K562 (cell line): ENCODE measurements around the gene HSD17B13. TPM values are rescaled to one million over a fixed set of nuclear protein-coding genes. Genes with fewer than 3 reads are reported as not detected.

Source experiments
- ATAC-seq: fragments of 200-7000 bp; cut with Tn5 transposase; 3 replicates; pipeline ENCODE4 v1.9.1; 2020; ENCODE audit warnings: moderate library complexity
- Bru-seq: library from RNA; stranded (reverse); fragments of 400-500 nt; gene quantifications from one replicate; lab custom pipeline; 2021; lab: Mats Ljungman, UMichigan
- BruChase-seq, 2 experiments: library from RNA; stranded (reverse); fragments of 400-500 nt; gene quantifications; one replicate each; lab custom pipeline; 2021; lab: Mats Ljungman, UMichigan
- BruUV-seq: library from RNA; stranded (reverse); fragments of 400-500 nt; replicated peaks from 2 replicates; lab custom pipeline; 2021; lab: Mats Ljungman, UMichigan
- CTCF ChIA-PET: fragments of 300-600 bp; formaldehyde crosslinking; extraction: SDS; loops from one replicate; lab custom pipeline; 2021; ENCODE audit warnings: low intra/inter-chr PET ratio; lab: Yijun Ruan, JAX
- POLR2A ChIA-PET: fragments of 300-600, 350-650 bp; sonication (Branson Sonifier 250); formaldehyde crosslinking; extraction: SDS; loops from one replicate; lab custom pipeline; 2021; ENCODE audit warnings: antibody characterized with exemption, inconsistent platforms; lab: Yijun Ruan, JAX
- DNase-seq, 4 experiments: peaks; one replicate each; pipeline versions ENCODE4 v3.0.0 to v3.0.0-alpha.2; 2011 to 2018; ENCODE audit warnings: low spot score in 3 of 4, mixed read lengths in 3 of 4; ENCODE audit errors: extremely low read depth in 1 of 4
- FAIRE-seq: peaks from 2 replicates; lab custom pipeline; 2011; peaks lifted over from hg19 to GRCh38; lab: Jason Lieb, UNC
- H2AFZ ChIP-seq: 2 replicates; pipeline ENCODE4 v1.6.0; 2011; ENCODE audit warnings: low read depth, low read length, control low read depth, inconsistent platforms
- H3K27ac ChIP-seq: fragments of 200-600 bp; 3 replicates; pipeline ENCODE4 v1.8.0; 2011; ENCODE audit warnings: low read depth, mild to moderate bottlenecking, control low read depth, inconsistent platforms, low read length, moderate library complexity, mixed read lengths; ENCODE audit errors: extremely low read depth
- H3K27me3 ChIP-seq, 2 experiments: fragments of 300-600 bp in 1 of 2; 2 replicates in 1 of 2; 3 replicates in 1 of 2; pipeline versions ENCODE4 v1.6.0 to v1.8.0; 2011; ENCODE audit warnings: inconsistent platforms in 2 of 2, low read length in 2 of 2, mild to moderate bottlenecking in 1 of 2, mixed read lengths in 1 of 2, moderate library complexity in 1 of 2; ENCODE audit not compliant: control insufficient read depth in 2 of 2, insufficient read depth in 2 of 2
- H3K36me3 ChIP-seq: fragments of 300-600 bp; 3 replicates; pipeline ENCODE4 v1.8.0; 2011; ENCODE audit warnings: mild to moderate bottlenecking, low read length, inconsistent platforms; ENCODE audit not compliant: control insufficient read depth, insufficient read depth
- H3K4me1 ChIP-seq, 2 experiments: fragments of 200-600 bp in 1 of 2; replicated peaks in 1 of 2; 2 replicates in 1 of 2; 3 replicates in 1 of 2; pipeline versions ENCODE4 v1.5.1 to v1.8.0; 2011; ENCODE audit warnings: inconsistent platforms in 2 of 2, low read length in 2 of 2, mild to moderate bottlenecking in 1 of 2, mixed read lengths in 1 of 2, moderate library complexity in 1 of 2; ENCODE audit not compliant: control insufficient read depth in 2 of 2, insufficient read depth in 2 of 2
- H3K4me2 ChIP-seq: 2 replicates; pipeline ENCODE4 v1.6.1; 2011; ENCODE audit warnings: low read length, control low read depth, inconsistent platforms, mixed read lengths; ENCODE audit not compliant: insufficient read depth
- H3K4me3 ChIP-seq: fragments of 200-600 bp; sonication (generic), shearing (Covaris generic); 2 replicates; pipeline ENCODE4 v1.5.1; 2016; ENCODE audit warnings: control low read depth, inconsistent platforms
- H3K79me2 ChIP-seq: fragments of 200-600 bp; 3 replicates; pipeline ENCODE4 v1.8.0; 2011; ENCODE audit warnings: low read length, inconsistent platforms; ENCODE audit not compliant: control insufficient read depth, insufficient read depth
- H3K9ac ChIP-seq, 2 experiments: 2 replicates each; pipeline versions ENCODE4 v1.6.0 to v1.6.1; 2011; ENCODE audit warnings: low read depth in 2 of 2, low read length in 2 of 2, control low read depth in 1 of 2, inconsistent platforms in 1 of 2, mild to moderate bottlenecking in 1 of 2, mixed read lengths in 1 of 2; ENCODE audit not compliant: insufficient read depth in 1 of 2
- H3K9me1 ChIP-seq: one replicate; pipeline ENCODE4 v1.6.0; 2011; ENCODE audit warnings: inconsistent platforms, mild to moderate bottlenecking, low read length, moderate library complexity; ENCODE audit not compliant: control insufficient read depth, insufficient read depth
- H3K9me3 ChIP-seq: replicated peaks from 2 replicates; pipeline ENCODE4 v1.5.1; 2011; ENCODE audit warnings: low read depth, low read length, inconsistent platforms; ENCODE audit not compliant: control insufficient read depth, insufficient read depth
- H4K20me1 ChIP-seq: replicated peaks from 2 replicates; pipeline ENCODE4 v1.6.1; 2011; ENCODE audit warnings: low read length, inconsistent platforms, mixed read lengths; ENCODE audit not compliant: control insufficient read depth, insufficient read depth
- CBX5 ChIP-seq: IDR thresholded peaks from 2 replicates; pipeline ENCODE4 v1.6.1; 2014; ENCODE audit warnings: low read depth, borderline replicate concordance
- CHD1 ChIP-seq: fragments of 200-600 bp; sonication (generic); IDR thresholded peaks from one replicate; pipeline ENCODE4 v1.6.1; 2012; ENCODE audit warnings: mild to moderate bottlenecking, moderate library complexity, low read length, inconsistent platforms
- PHF20 ChIP-seq: fragments of 450-650 bp; IDR thresholded peaks from 2 replicates; pipeline ENCODE4 v1.6.1; 2018; ENCODE audit not compliant: partially characterized antibody
- THRB ChIP-seq: fragments of 450-650 bp; formaldehyde crosslinking; conservative IDR thresholded peaks from 2 replicates; pipeline ENCODE4 v1.4.0; 2022; ENCODE audit warnings: mild to moderate bottlenecking, missing genetic modification characterization
- WGBS: fragments of 100-300 bp; shearing (Covaris generic); methylation state at CpG from one replicate; pipeline ENCODE4 v1.1.6; 2016; ENCODE audit warnings: low coverage, mixed read lengths; ENCODE audit not compliant: insufficient coverage; ENCODE audit errors: missing lambda C conversion rate; 5-methylcytosine and 5-hydroxymethylcytosine counted together
- in situ Hi-C: fragments of 300-500 bp; cut with MboI; formaldehyde crosslinking; loops from 4 replicates; pipeline ENCODE4 v1.15.0; 2018; ENCODE audit warnings: inconsistent platforms, mixed read lengths
- intact Hi-C: fragments of 100-400 bp; cut with micrococcal nuclease; formaldehyde crosslinking; loops from 2 replicates; pipeline ENCODE4 v1.14.2; 2022
- long read RNA-seq, 3 experiments: library from polyadenylated mRNA in 2 of 3; library from RNA in 1 of 3; unstranded in 2 of 3; stranded (forward) in 1 of 3; transcript quantifications; one replicate each; pipeline ENCODE4 v2.0.0, GENCODE V29; 2019 to 2022
- polyA minus RNA-seq, 3 experiments: library from RNA; depleted of rRNA, polyadenylated mRNA; stranded (reverse); fragments of >200 nt; gene quantifications; 2 replicates each; pipeline ENCODE4 v1.2.3, GENCODE V29; 2011
- polyA plus RNA-seq, 8 experiments: library from polyadenylated mRNA; depleted of rRNA in 4 of 8; stranded (reverse) in 5 of 8; unstranded in 3 of 8; fragments of >200 nt; fragmentation: Nextera tagmentation in 2 of 8; fragmentation: Illumina TruSeq in 1 of 8; extraction: Ambion mirVana in 2 of 8; extraction: Trizol in 1 of 8; gene quantifications; 2 replicates each; pipeline versions ENCODE4 v1.2.1 to v1.2.3, GENCODE V29; 2011 to 2014; ENCODE audit warnings: inconsistent platforms in 1 of 8, missing spikeins in 1 of 8
- total RNA-seq, 7 experiments: library from RNA; depleted of rRNA in 6 of 7; stranded (reverse); fragments of >200 nt in 6 of 7; fragmentation: Illumina TruSeq in 2 of 7; extraction: Trizol in 2 of 7; gene quantifications; 2 replicates each; pipeline versions ENCODE4 v1.2.1 to v1.2.3, GENCODE V29; 2011 to 2021; ENCODE audit warnings: low replicate concordance in 1 of 7
- TF ChIP-seq, protein P1 (sequence below), 2 experiments: fragments of 450-650 bp; formaldehyde crosslinking in 1 of 2; IDR thresholded peaks; 2 replicates each; pipeline versions ENCODE4 v1.4.0 to v1.6.1; 2014 to 2020; ENCODE audit warnings: mild to moderate bottlenecking in 2 of 2, borderline replicate concordance in 1 of 2, low read depth in 1 of 2

Gene HSD17B13, protein sequence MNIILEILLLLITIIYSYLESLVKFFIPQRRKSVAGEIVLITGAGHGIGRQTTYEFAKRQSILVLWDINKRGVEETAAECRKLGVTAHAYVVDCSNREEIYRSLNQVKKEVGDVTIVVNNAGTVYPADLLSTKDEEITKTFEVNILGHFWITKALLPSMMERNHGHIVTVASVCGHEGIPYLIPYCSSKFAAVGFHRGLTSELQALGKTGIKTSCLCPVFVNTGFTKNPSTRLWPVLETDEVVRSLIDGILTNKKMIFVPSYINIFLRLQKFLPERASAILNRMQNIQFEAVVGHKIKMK
- total RNA-seq (2011; cell fraction: chromatin; rRNA removed; ENCODE audit: low replicate concordance): 0.30 and 0.99 TPM in 2 replicates
- total RNA-seq (2011; cell fraction: nucleolus; rRNA removed): 0.17 and 0.26 TPM in 2 replicates
- total RNA-seq (2011; cell fraction: nucleoplasm; rRNA removed): 0.73 and 0.76 TPM in 2 replicates
- total RNA-seq (2014; rRNA removed) (0.05 and 0.08 TPM in 2 replicates), total RNA-seq (2014; rRNA removed; fragmentation: Illumina TruSeq; extraction: Trizol) (0.29 and 0.35 TPM in 2 replicates), total RNA-seq (2015; rRNA removed; fragmentation: Illumina TruSeq; extraction: Trizol) (0.15 and 0.29 TPM in 2 replicates), total RNA-seq (2021) (0.18 and 0.20 TPM in 2 replicates), polyA plus RNA-seq (2011; rRNA removed) (0.36 and 0.57 TPM in 2 replicates), polyA plus RNA-seq (2014; fragmentation: Illumina TruSeq; extraction: Trizol) (0.14 and 0.31 TPM in 2 replicates), polyA plus RNA-seq (2014; fragmentation: Nextera tagmentation; extraction: Ambion mirVana) (under 1 TPM; 0.10 to 0.14 TPM), polyA plus RNA-seq (2014; rRNA removed) (0.22 and 0.33 TPM in 2 replicates), polyA minus RNA-seq (2011; rRNA and poly(A)+ RNA removed) (0.49 and 0.60 TPM in 2 replicates), Bru-seq, nascent RNA (percentile 37 among the genes with signal in this experiment), BruChase-seq, experiment 1, labeled RNA remaining after a 2-hour chase (percentile 51 among the genes with signal in this experiment), BruChase-seq, experiment 2, labeled RNA remaining after a 6-hour chase (percentile 49 among the genes with signal in this experiment)
- 0.06 and 0.22 TPM in 2 replicates for polyA plus RNA-seq (2011; cell fraction: cytosol; rRNA removed)
- 0.26 and 0.58 TPM in 2 replicates for polyA plus RNA-seq (2011; cell fraction: nucleus; rRNA removed)
- 0.07 and 0.19 TPM in 2 replicates for polyA plus RNA-seq (2012)
- not detected in 2 replicates for polyA minus RNA-seq (2011; cell fraction: cytosol; rRNA and poly(A)+ RNA removed)
- polyA minus RNA-seq (2011; cell fraction: nucleus; rRNA and poly(A)+ RNA removed): 0.27 and 0.33 TPM in 2 replicates
- long read RNA-seq, experiment 1, partial matches to known transcripts: 0 of 2 reads
- long read RNA-seq, experiment 1, other reads (novel, unspliced or antisense): 2 of 2 reads
- long read RNA-seq, experiment 2: 0 reads
- long read RNA-seq, experiment 3: 0 reads

- intact Hi-C loops: no loop called here
- Histone ChIP-seq H3K79me2 (no peaks in the 10 kb centered on the region), H3K4me1 (no peaks in the 10 kb centered on the region), H3K27ac (no peak within 1 kb of the TSS), H3K4me2 (no peak within 1 kb of the TSS), H4K20me1 (no peaks in the 10 kb centered on the region), H2AFZ (no peak within 1 kb of the TSS), H3K9me3 (no peaks in the 10 kb centered on the region), H3K9me1 (no peaks in the 10 kb centered on the region), H3K36me3 (no peaks in the 10 kb centered on the region), H3K4me3 (no peak within 1 kb of the TSS), H3K27me3 (no peaks in the 10 kb centered on the region), H3K9ac (no peak within 1 kb of the TSS)
- BruUV-seq: no TSS peak
- ATAC-seq (no peak), DNase-seq (no peak), FAIRE-seq (no peak)
- 0% methylated on average over 2 of the region's 2 CpGs for WGBS
- in situ Hi-C loops: no loop called here
- ChIA-PET CTCF (no interaction called here), POLR2A (interaction anchor here (0.9 kb wide), 1 partner anchor 13 kb away, joined by 3 read pairs; no protein-coding TSS in a partner anchor)
- TF ChIP-seq PHF20 (no peak), CBX5 (no peak), THRB (CRISPR knock-in tag) (no peak), CHD1 (no peak)
- TF ChIP-seq, protein P1, sequence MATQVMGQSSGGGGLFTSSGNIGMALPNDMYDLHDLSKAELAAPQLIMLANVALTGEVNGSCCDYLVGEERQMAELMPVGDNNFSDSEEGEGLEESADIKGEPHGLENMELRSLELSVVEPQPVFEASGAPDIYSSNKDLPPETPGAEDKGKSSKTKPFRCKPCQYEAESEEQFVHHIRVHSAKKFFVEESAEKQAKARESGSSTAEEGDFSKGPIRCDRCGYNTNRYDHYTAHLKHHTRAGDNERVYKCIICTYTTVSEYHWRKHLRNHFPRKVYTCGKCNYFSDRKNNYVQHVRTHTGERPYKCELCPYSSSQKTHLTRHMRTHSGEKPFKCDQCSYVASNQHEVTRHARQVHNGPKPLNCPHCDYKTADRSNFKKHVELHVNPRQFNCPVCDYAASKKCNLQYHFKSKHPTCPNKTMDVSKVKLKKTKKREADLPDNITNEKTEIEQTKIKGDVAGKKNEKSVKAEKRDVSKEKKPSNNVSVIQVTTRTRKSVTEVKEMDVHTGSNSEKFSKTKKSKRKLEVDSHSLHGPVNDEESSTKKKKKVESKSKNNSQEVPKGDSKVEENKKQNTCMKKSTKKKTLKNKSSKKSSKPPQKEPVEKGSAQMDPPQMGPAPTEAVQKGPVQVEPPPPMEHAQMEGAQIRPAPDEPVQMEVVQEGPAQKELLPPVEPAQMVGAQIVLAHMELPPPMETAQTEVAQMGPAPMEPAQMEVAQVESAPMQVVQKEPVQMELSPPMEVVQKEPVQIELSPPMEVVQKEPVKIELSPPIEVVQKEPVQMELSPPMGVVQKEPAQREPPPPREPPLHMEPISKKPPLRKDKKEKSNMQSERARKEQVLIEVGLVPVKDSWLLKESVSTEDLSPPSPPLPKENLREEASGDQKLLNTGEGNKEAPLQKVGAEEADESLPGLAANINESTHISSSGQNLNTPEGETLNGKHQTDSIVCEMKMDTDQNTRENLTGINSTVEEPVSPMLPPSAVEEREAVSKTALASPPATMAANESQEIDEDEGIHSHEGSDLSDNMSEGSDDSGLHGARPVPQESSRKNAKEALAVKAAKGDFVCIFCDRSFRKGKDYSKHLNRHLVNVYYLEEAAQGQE (IDR thresholded peaks at IDR 0.05; ENCODE audit: borderline replicate concordance): no peak
- TF ChIP-seq, protein P1 (CRISPR knock-in tag; IDR thresholded peaks at IDR 0.05; ENCODE audit: low read depth): no peak
These were observed at the start of gene HSD17B13 for GRCh38 chr4:87322754-87323153. HSD17B13 (minus strand) TSS chr4:87322882; CDS start chr4:87322841, 41 bp downstream.
